Measurements from ENCODE around the gene AKAP8L. TPM values are rescaled to one million over a fixed set of nuclear protein-coding genes. Genes with fewer than 3 reads are reported as not detected.

AKAP8L gene
- total RNA-seq, 1 donor from 2014 or later = 163 TPM

DNA sequence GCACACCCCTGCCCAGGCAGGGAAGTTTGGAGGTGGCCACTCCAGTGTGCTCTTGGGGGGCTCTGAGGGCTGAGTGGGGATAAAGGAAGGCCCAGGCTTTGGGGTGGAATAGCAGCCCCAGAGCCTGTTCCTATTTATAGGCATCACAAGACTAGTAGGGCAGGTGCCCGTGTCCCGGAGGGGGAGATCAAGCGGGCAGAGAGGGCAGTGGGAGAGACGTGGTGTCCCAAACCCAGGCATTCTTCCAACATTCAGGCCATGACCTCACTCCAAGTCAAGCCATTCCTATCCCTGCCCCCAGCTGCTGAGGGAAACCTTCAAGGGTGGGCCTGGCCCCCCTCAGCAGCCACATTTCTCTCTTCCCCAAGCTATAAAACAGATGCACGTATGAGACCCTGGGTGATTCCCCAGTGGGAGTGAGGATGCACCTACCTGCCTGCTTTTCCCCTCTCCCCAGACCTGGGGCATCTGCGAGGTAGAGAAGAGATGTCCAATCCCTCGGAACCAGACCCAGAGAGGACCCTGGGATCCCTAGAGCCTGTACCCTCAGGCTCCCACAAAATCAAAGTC lies 27.1 kb upstream of the AKAP8L start:
- TF ChIP-seq, protein P1, sequence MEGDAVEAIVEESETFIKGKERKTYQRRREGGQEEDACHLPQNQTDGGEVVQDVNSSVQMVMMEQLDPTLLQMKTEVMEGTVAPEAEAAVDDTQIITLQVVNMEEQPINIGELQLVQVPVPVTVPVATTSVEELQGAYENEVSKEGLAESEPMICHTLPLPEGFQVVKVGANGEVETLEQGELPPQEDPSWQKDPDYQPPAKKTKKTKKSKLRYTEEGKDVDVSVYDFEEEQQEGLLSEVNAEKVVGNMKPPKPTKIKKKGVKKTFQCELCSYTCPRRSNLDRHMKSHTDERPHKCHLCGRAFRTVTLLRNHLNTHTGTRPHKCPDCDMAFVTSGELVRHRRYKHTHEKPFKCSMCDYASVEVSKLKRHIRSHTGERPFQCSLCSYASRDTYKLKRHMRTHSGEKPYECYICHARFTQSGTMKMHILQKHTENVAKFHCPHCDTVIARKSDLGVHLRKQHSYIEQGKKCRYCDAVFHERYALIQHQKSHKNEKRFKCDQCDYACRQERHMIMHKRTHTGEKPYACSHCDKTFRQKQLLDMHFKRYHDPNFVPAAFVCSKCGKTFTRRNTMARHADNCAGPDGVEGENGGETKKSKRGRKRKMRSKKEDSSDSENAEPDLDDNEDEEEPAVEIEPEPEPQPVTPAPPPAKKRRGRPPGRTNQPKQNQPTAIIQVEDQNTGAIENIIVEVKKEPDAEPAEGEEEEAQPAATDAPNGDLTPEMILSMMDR (conservative IDR thresholded peaks at IDR 0.05) = no peak
- peaks cover 3% of the 10 kb centered on the region for H3K36me3 Mint-ChIP-seq (ENCODE audit: low read depth)
- H3K4me1 Mint-ChIP-seq = peaks cover 13% of the 10 kb centered on the region
- H3K9me3 Mint-ChIP-seq = peaks cover 3% of the 10 kb centered on the region
- peak overlapping the region; percentile 23 for H3K4me3 Mint-ChIP-seq
- H3K27ac Mint-ChIP-seq (ENCODE audit: unreplicated experiment) = no peak overlapping the region
- peaks cover 4% of the 10 kb centered on the region for H3K27me3 Mint-ChIP-seq (ENCODE audit: low read depth)
- no peak for DNase-seq (ENCODE audit: low read depth, low spot score)

DNA sequence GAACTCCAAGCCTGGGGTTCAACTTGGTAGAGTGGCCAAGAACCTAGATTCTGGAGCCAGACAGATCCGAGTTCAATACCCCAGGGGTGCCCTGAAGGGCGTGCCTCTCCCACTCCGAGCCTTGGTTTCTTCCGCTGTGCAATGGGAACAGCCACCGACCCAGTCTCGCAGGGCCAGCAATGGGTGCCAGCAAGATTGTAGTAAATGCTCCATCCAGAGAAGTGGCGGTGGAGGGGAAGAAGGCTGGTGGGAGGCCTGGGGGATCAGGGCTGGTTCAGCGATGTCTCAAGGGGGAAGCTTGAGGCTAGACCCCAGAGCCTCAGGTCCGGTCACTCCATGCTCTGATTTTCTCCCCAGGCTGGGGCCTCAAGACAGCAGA lies 26.4 kb upstream of the AKAP8L start:
- H3K4me1 Mint-ChIP-seq = peaks cover 8% of the 10 kb centered on the region
- no peak overlapping the region for H3K27ac Mint-ChIP-seq (ENCODE audit: unreplicated experiment)
- H3K36me3 Mint-ChIP-seq (ENCODE audit: low read depth) = peaks cover 3% of the 10 kb centered on the region
- DNase-seq (ENCODE audit: low read depth, low spot score) = no peak
- H3K4me3 Mint-ChIP-seq = no peak overlapping the region
- peaks cover under 1% of the 10 kb centered on the region for H3K9me3 Mint-ChIP-seq
- TF ChIP-seq, protein P1 (conservative IDR thresholded peaks at IDR 0.05) = no peak
- no peaks in the 10 kb centered on the region for H3K27me3 Mint-ChIP-seq (ENCODE audit: low read depth)

DNA sequence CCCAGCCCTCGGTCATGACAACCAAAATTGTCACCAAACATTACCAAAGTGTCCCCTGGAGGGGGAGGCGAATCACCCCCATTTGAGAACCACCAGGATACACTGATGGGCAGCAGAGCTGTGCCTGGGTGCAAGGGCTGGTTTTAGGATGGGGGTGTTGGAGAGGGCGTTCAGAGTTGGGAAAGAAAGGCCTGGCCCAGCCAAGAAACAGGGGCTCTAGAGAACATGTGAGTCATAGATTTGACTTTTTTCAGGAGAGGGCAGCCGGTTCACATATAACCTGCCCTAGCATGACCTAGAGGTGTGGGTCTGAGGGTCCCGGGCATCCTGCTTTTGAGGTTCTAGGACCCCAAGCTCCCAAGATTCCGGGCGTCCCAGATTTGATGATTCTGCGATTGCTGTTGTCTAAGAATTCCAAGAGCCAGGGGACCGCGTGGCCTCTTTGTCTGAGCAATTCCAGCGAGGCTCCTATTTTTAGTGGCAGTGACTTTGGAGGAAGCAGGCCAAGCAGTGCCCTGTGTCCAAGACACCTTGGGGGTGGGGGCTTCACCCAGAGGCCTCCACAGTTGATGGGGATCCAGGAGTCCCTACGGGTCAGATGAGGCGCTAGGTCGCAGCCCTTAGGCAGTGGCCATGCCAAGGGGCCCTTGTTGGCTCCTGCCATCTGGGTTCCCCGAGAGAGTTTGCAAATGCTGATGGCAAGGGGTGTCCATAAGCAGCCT lies 25.9 kb upstream of the AKAP8L start:
- DNase-seq (ENCODE audit: low read depth, low spot score) = no peak
- Mint-ChIP-seq H3K9me3 (no peaks in the 10 kb centered on the region), H3K27me3 (ENCODE audit: low read depth) (no peaks in the 10 kb centered on the region), H3K4me3 (no peak overlapping the region), H3K36me3 (ENCODE audit: low read depth) (peaks cover 3% of the 10 kb centered on the region), H3K27ac (ENCODE audit: unreplicated experiment) (no peak overlapping the region), H3K4me1 (peaks cover 7% of the 10 kb centered on the region)
- TF ChIP-seq, protein P1 (conservative IDR thresholded peaks at IDR 0.05) = no peak

DNA sequence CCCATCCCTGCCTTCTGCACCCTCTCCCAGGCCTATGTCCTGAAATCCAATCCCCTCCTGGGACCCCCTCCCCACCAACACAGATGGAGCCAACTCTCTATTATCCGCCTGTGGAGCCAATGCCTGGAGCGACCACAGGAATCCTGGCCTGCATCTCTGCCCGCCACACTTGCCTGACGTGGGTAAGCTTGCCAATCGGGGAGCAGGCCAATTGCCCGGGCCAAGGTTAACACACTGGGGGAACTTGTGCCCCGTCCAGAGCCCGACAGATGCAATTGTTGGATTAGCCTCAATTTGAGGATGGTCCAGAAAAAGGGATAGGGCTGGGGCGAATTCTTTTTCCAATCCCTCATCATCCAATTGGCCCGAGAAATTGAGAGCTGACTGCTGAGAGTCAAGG lies 25.1 kb upstream of the AKAP8L start:
- no peaks in the 10 kb centered on the region for H3K27me3 Mint-ChIP-seq (ENCODE audit: low read depth)
- TF ChIP-seq, protein P1 (conservative IDR thresholded peaks at IDR 0.05) = no peak
- H3K27ac Mint-ChIP-seq (ENCODE audit: unreplicated experiment) = no peak overlapping the region
- H3K4me3 Mint-ChIP-seq = no peak overlapping the region
- peaks cover 10% of the 10 kb centered on the region for H3K4me1 Mint-ChIP-seq
- no peaks in the 10 kb centered on the region for H3K9me3 Mint-ChIP-seq
- H3K36me3 Mint-ChIP-seq (ENCODE audit: low read depth) = peaks cover 3% of the 10 kb centered on the region
- DNase-seq (ENCODE audit: low read depth, low spot score) = no peak

DNA sequence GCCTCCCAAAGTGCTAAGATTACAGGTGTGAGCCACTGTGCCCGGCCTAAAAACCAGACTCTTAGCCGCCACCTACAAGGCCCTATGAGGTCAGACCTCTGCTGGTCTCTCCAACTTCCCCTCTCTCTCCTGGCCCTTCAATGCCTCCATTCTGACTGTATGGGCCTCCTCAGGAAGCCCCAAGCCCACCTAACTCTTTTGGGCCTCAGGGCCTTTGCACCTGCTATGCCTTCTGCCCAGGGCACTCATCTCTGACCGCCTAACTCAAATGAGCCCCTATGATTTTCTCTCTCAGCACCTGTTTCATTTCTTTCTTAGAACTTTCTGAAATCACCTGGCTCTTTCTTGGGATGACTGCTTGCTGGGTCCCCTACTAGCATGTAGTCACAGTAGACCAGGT lies 24.5 kb upstream of the AKAP8L start:
- Mint-ChIP-seq H3K27me3 (ENCODE audit: low read depth) (no peaks in the 10 kb centered on the region), H3K9me3 (no peaks in the 10 kb centered on the region), H3K36me3 (ENCODE audit: low read depth) (peaks cover 3% of the 10 kb centered on the region), H3K4me1 (peaks cover 5% of the 10 kb centered on the region), H3K4me3 (no peak overlapping the region), H3K27ac (ENCODE audit: unreplicated experiment) (no peak overlapping the region)
- TF ChIP-seq, protein P1 (conservative IDR thresholded peaks at IDR 0.05) = no peak
- DNase-seq (ENCODE audit: low read depth, low spot score) = no peak
